ENCODE results near the gene RUFY4. TPM values are rescaled to one million over a fixed set of nuclear protein-coding genes. Genes with fewer than 3 reads are reported as not detected.

RUFY4 gene
- total and polyA plus RNA-seq, 2 experiments from 2014 or later: 0.27 TPM; not detected in 1

- H3K9me3 Mint-ChIP-seq: no peaks in the 10 kb centered on the region
- Histone ChIP-seq H3K4me1 (ENCODE audit: insufficient read depth) (no peaks in the 10 kb centered on the region), H2AFZ (peak overlapping the region; percentile 69; the same call in 1 of the 2 replicates), H3K4me3 (no peak overlapping the region), H3K36me3 (ENCODE audit: insufficient read depth) (no peaks in the 10 kb centered on the region), H3K79me2 (replicated peaks; ENCODE audit: insufficient read depth) (no peaks in the 10 kb centered on the region), H3K27ac (ENCODE audit: low read depth) (no peak overlapping the region), H3K4me2 (no peak overlapping the region), H3K9me2 (ENCODE audit: insufficient read depth) (no peaks in the 10 kb centered on the region), H3F3A (replicated peaks; ENCODE audit: low read depth) (no peaks in the 10 kb centered on the region), H3K27me3 (ENCODE audit: insufficient read depth) (no peaks in the 10 kb centered on the region), H4K20me1 (replicated peaks; ENCODE audit: insufficient read depth) (no peaks in the 10 kb centered on the region)
- peaks cover 6% of the 10 kb centered on the region for H3K27me3 Mint-ChIP-seq (ENCODE audit: insufficient read depth, low read depth, poor library complexity)
- no peak overlapping the region for H3K27ac Mint-ChIP-seq
- no peak overlapping the region for H3K4me3 Mint-ChIP-seq
- no peaks in the 10 kb centered on the region for H3K36me3 Mint-ChIP-seq (ENCODE audit: low read depth)
- H3K4me1 Mint-ChIP-seq: no peaks in the 10 kb centered on the region
- ATAC-seq (peak; percentile 42; the same call in 1 of the 3 replicates), DNase-seq (ENCODE audit: low spot score) (peak; percentile 17)
- TF ChIP-seq POLR2AphosphoS5 (IDR thresholded peaks at IDR 0.05; ENCODE audit: low read depth) (no peak), ZNF331 (CRISPR knock-in tag; IDR thresholded peaks at IDR 0.05; ENCODE audit: low read depth) (no peak)
Observed at GRCh38 chr2:218138047-218138446, 69.0 kb downstream of the RUFY4 start.

Other genes starting within 250 kb of the RUFY4 start
- 5.7 and 7.4 TPM in 2 replicates for gene TNS1, start 66.3 kb upstream of the RUFY4 start, total RNA-seq (2014; rRNA removed; shearing (Covaris generic))
- gene TNS1, start 66.3 kb upstream of the RUFY4 start, polyA plus RNA-seq (2016; fragmentation: Nextera tagmentation; extraction: Ambion mirVana): 1.3 and 2.0 TPM in 2 replicates
- gene CXCR2, start 56.8 kb downstream of the RUFY4 start, total RNA-seq (2014; rRNA removed; shearing (Covaris generic)): 0.52 and 0.82 TPM in 2 replicates
- gene CXCR2, start 56.8 kb downstream of the RUFY4 start, polyA plus RNA-seq (2016; fragmentation: Nextera tagmentation; extraction: Ambion mirVana): 0.71 and 1.6 TPM in 2 replicates
- not detected in 2 replicates for gene CXCR1, start 97.7 kb downstream of the RUFY4 start, total RNA-seq (2014; rRNA removed; shearing (Covaris generic))
- gene CXCR1, start 97.7 kb downstream of the RUFY4 start, polyA plus RNA-seq (2016; fragmentation: Nextera tagmentation; extraction: Ambion mirVana): not detected in 2 replicates
- 195 and 217 TPM in 2 replicates for gene ARPC2, start 147.9 kb downstream of the RUFY4 start, total RNA-seq (2014; rRNA removed; shearing (Covaris generic))
- 242 and 271 TPM in 2 replicates for gene ARPC2, start 147.9 kb downstream of the RUFY4 start, polyA plus RNA-seq (2016; fragmentation: Nextera tagmentation; extraction: Ambion mirVana)
- gene GPBAR1, start 191.8 kb downstream of the RUFY4 start, total RNA-seq (2014; rRNA removed; shearing (Covaris generic)): 1.6 TPM in 1 of 2 replicates, not detected in the other
- gene GPBAR1, start 191.8 kb downstream of the RUFY4 start, polyA plus RNA-seq (2016; fragmentation: Nextera tagmentation; extraction: Ambion mirVana): 0.37 and 0.44 TPM in 2 replicates
- gene AAMP, start 200.9 kb downstream of the RUFY4 start, total RNA-seq (2014; rRNA removed; shearing (Covaris generic)): 157 and 203 TPM in 2 replicates
- gene AAMP, start 200.9 kb downstream of the RUFY4 start, polyA plus RNA-seq (2016; fragmentation: Nextera tagmentation; extraction: Ambion mirVana): 77.8 and 90.8 TPM in 2 replicates
- 28.2 and 36.0 TPM in 2 replicates for gene PNKD, start 201.3 kb downstream of the RUFY4 start, total RNA-seq (2014; rRNA removed; shearing (Covaris generic))
- gene PNKD, start 201.3 kb downstream of the RUFY4 start, polyA plus RNA-seq (2016; fragmentation: Nextera tagmentation; extraction: Ambion mirVana): 77.7 and 83.3 TPM in 2 replicates
- gene TMBIM1, start 223.2 kb downstream of the RUFY4 start, total RNA-seq (2014; rRNA removed; shearing (Covaris generic)): 16.5 and 20.8 TPM in 2 replicates
- gene TMBIM1, start 223.2 kb downstream of the RUFY4 start, polyA plus RNA-seq (2016; fragmentation: Nextera tagmentation; extraction: Ambion mirVana): 9.5 and 12.0 TPM in 2 replicates

Data from GM23338 (cell line).